Activated CD4-positive, alpha-beta T cell treated with anti-CD3 and anti-CD28 coated beads, Interleukin-2, Interleukin-6, amounts not matched to agents 100 ng/mL and 50 ng/mL, durations not matched to agents 16 hours and 8 hours (primary cell): ENCODE measurements around the gene COPZ1.
A peak's percentile ranks its signal among the peaks of the same experiment; 100 is the strongest.

Experiments used
- DNase-seq: peaks from one replicate; pipeline ENCODE4 v3.0.0-alpha.2; 2020

The COPZ1 gene

GRCh38 chr12:54398995-54399793, 74.3 kb downstream of the COPZ1 start:
- peak; percentile 91 for DNase-seq

DNA sequence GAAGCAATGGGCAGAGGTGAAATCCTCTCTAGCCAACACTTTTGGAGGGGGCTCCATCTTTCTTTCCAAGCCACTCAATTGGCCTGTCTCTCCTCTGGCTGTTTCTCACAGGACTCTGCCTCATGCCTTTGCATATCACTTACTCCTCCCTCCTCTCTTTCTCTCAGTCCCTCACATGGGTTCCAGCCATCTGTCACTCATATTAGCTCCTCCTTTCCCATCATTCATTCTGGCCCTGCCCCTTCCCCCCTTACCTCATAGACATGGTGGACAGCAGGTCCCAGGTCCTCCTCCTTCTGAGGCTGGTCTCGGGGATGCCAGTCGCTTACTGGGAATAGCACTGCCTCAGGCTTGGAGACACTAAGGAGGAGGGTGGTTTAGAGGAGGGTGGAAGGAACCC, 76.2 kb downstream of the COPZ1 start:
- DNase-seq: no peak
